Non-pigmented ciliary epithelial cell (primary cell): Measurements from ENCODE around the gene KDM3B.

ENCODE experiments used
- DNase-seq: peaks from one replicate; pipeline ENCODE4 v3.0.0-alpha.2; 2010; ENCODE audit warnings: low read depth

The KDM3B gene

DNA sequence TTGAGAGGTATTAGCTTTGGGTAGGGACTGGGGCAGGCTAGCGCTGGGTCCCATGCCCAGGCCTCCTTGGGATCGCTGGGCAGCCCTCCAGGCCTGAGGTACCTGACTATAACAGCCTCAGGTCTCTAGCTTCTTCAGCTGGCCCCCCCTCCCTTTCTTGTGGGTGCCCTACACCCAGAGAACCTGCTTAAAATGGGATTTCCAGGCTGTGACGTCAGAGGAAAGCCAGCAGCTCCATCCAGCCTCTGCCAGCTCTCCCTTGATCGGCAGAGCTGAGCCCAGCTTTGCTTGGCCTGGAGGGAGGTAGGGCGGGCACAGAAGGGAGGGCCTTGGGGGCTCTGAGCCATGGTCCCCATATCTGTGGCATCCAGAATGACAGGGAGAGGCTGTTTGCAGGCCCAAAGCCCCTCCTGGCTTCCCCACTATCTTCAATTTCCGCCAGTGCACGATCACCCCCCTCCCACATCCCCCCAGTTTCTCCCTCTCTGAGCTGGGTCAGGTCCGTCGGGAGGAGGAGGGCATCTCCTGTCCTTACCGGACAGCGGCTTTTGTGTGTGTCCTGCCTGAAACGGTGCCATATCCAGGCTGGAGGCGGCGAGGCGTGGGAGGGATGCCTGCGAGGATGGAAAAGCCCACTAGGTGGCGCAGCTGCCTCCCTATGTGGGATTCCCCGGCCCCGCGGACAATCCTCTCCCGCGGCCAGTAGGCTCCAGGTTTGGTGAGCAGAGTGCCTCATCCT, 97.2 kb downstream of the KDM3B start:
- DNase-seq: no peak

DNA sequence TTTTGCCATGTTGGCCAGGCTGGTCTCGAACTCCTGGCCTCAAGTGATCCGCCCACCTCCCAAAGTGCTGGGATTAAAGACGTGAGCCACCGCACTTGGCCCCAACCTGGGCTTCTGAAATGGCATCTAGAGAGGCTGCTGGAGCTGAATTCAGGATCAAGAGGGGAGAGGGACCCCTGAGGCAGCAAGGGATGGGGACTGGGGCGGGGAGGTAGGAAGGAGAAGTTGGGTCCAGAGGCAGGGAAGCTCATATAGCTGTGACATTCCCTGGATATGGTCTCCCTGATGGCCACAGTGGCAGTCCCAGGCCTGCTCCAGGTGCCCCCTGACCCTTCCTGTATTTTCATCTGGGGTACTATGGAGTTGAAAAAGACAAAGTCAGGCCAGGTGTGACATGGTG, 98.5 kb downstream of the KDM3B start:
- DNase-seq: no peak

DNA sequence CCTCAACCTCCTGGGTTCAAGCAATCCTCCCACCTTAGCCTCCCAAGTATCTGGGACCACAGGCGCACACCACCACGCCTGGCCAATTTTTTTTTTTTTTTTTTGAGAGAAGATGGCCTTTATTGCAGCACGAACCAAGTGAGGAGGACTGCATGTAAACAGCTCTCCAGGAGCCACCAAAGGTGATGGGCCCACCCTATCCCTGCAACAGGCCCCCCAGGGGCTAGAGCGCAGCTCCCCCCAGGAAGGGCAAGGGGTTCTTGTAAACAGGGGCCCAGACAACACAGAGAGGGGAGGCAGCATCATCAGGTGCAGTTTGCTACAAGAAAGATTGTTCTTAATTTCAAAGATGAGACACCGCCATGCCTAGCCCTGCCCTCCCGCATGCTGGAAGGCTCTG, 100.2 kb downstream of the KDM3B start:
- DNase-seq: no peak

DNA sequence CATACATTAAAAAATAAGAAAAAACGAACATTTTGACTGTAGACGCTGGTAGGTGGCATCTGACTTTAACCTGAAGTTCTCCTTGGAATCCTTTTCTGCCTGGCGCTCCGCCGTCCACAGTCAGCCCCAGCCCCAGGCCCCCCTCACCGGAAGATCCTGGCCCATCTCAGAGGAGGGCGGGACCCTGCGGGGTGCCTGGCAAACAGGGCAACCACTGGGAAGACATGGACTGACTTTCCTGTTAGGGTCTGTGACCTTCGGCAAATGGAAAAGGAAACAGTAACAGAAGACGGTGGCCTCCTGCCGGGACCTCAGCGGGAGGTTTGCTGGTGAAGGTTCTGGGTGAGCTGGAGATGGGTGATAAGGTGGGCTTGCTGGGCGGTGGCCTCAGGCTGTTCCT, 101.1 kb downstream of the KDM3B start:
- no peak for DNase-seq

DNA sequence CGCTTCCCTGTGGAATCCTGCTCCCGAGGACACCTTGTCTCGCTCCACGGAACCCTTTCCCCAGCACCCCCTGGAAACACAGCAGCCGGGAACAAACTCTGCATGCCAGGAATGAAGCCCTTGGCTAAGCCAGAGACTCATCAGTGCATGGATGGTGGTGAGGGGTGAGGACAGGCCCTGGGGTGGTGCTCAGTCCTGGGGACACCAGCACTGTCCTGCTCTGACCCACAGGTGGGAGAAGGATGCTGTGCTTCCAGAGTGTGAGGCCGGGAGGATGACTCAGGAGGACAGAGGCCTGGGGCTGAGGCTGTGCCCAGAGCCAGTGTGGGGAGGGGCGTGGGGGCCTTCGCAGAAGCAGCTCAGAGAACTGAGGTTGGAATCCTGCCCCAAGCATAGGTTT, 101.6 kb downstream of the KDM3B start:
- DNase-seq: no peak

DNA sequence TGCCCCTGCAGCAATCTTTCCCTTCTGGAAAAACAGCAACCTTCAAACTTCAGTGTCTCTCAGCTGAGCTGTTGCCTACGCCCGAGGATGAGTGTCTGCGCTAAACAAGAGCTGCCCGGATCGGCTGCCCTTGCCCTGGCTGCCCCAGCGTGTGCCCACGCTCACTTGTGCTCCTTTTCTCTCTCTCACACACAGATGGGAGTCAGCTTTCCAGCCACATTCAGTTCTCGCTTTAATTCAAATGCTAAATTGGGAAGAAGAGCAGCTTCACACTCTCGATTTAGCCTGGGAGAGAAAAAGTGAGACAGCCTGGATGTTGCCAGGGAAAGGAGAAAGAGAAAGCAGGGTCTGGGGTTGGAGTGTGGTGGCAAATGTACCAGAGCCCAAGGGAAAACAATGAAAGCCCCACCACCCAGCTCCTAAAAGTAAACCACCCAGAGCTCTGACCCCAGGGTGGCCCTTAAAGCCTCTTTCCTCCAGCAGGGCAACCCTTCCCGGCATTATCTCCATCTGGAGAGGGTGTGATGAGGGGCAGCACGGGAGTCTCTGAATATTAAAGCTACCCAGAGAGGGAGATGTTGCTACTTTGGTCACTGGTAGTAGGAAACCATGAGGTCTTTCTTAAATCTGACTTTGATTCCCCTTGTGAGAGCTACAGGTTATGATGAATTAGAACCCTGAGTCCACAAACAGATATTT, 102.9 kb downstream of the KDM3B start:
- DNase-seq: no peak

DNA sequence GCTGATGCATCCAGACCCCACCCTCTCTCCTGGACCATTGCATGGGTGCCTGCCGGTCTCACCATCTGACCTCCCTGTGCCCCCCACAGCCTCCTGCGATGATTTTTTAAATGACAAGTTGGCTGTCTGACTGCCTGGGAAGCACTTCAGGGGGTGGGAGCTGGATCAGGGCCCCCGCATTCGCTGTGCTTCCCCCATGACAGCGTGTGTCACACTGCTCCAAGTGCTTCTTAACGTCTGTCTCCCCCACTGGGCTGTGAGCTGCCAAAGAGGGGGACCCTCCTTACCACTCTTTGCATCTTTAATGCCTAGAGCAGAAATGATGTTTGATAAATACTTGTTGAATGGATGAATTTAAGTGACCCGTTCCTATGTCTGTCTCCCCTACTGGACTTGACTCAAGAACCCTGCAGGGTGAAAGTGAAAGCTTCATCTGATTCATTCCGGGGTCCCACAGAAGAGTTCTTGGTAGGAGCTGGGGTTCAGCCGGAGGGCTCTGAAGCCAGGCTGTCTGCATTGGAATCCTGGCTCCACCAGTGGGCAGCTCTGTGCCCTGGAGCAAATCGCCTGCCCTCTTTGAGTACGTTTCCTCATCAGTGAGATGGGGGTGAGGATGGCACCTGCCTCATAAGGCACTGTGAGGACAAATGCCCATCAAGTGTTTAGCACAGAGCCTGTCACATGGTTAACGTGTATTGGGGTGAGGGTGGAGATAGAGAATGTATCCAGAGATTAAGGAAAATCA, 105.2 kb downstream of the KDM3B start:
- DNase-seq: no peak

DNA sequence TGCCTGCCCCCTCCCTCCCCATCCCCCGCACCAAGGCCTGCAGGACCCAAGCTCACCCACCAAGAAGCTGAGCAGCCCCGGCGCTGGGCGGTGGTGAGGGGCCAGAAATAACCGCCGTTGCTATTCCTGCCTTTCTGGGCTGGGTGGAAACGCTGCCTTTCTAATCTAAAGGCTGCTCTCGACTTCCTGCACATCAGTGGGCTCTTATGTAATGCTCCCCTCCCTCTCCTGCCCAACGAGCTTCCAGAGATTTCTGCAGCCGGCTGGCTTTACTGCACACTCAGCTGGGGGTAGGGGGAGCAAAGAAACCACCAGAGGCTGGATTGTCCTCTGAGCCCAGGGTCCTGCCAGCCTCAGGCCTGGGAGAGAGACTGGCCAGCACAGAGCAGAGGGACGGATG, 105.9 kb downstream of the KDM3B start:
- DNase-seq: no peak

DNA sequence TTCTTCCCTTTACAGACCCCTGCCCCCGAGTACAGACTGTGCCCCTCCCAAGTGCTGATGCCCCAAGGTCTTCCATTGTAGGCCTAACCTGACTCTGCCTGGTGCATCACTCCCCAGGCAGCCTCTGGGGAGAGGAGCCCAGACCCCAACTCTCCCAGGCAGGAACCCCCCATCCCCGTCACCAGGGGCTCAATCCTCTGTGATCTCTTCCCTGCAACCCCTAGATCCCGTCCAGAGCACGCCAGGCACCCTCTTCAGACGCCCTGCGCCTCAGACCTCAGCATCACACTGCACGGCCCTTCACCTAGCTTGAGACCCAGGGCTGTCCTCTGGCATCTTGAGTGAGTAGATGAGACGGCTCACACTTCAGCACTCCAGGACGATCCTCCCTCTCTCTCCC, 106.4 kb downstream of the KDM3B start:
- no peak for DNase-seq

DNA sequence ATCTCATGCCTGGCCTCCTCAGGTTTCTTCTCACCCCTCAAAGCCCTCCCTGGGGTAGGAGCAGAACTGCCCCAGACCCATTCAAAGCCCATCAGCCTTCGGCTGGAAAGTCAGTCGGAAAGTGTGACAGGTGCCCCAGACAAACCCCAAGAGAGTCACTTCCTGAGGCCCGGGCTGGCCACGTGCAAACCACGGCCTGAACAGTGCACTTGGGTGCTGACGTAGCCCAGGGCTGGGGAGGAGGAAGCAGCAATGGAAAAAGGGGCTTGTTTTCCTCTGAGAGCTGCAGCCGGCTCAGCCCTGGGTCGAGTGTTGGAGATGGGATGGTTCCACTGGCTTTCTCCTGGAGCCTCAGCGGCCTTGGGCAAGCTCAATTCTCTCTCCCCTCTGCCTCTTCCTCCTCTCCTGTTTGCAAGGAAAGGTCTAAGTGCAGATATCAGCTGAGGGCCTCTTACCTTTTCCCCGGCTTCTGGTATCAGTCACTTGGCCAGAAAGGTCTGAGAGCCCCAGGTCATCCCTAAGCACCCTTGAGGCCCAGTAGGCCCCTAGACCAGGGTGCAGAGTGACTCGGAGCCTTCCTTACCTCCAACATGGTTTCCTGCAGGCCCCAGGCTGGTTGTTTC, 106.9 kb downstream of the KDM3B start:
- no peak for DNase-seq

DNA sequence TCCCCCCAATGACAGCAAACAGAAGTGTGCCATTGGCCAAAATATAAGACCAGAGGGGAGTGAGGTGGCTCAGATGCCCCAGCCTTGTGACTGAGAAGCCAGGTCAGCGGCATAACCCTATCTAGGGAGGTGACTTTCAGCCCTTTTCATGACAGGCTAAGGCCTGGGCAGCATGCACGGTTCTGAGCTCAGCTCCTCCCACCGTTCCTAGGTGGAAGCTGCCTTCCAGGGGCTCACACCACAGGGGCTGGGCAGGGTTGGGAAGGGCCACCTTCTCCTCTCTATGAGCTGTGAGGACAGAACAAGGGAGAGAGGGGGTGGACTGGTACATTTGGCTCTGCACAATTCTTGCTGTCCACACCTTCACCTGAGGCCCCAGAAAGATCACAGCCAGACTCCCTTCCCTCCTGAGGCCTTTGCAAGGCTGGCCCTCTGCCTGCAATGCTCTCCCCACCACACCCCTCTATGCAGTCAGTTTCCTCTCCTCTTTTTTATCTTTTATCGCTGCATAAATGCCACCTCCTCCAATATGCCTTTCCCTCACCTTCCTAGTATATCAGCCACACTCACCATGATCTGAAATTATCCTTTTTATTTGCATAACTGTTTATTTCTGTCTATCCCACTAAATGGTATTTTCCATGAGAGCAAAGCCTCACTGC, 107.7 kb downstream of the KDM3B start:
- DNase-seq: no peak

DNA sequence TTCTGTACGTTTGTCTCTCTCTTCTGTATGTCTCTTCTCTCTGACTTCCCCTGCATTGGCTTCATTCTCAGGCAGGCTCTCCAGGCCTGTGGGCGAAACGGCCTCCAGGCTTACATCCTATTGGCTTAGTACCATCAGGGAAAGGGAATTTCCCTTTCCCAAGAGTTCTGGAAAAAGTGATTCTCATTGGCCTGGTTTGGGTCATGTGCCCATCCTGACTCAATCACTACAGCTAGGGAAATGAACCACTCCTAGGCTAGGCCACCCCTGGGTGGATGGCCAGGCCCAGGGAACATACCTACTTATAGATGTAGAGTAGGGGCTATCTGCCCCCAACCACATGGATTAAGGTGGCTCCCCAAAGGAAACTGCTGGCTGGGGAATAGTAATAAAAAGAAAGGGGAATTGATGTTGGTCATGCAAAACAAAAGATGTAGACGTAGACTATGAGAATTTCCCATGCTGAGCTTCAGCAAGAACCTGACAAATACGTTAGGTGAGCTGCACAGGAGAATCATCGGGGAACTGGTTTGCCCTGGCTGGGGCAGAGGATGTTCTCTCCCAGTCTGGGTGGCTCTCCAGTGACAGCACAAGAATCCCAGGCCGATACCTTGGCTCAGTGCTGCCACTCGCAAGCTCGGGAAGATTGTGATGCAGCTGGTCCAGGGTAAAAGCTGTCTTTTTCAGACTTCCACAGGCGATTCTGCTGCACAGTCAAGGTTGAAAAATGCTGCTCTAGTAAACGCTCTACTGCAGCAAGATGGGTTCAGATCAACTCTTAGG, 109.0 kb downstream of the KDM3B start:
- DNase-seq: no peak

DNA sequence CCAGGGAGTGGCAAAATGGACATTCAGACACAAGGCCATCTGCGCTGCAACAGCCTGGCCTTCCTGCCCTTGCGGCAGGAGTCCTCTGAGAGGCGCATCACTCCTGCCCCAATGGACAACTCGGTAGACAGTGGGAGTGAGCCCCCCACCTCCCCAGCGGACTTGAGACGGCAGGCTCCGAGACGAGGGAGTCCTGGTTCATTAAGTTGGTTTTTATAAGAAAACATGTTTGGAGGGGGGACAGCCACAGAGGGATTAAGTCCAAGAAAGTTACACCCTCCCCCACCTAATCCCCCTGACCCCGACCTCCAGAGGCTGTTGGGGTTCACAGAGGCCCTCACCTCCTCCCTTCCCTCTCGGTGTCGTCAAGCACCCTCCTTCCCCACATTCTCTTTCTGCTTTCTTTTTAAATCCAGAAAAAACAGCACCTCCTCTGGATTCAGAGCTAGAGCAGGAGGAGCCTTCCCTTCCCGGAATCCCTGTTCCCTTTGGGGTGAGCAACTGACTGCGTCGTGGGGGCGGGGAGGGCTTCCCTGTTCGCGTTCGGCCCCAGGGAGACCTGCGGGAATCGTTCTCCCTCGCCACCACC, 111.0 kb downstream of the KDM3B start:
- DNase-seq: no peak

DNA sequence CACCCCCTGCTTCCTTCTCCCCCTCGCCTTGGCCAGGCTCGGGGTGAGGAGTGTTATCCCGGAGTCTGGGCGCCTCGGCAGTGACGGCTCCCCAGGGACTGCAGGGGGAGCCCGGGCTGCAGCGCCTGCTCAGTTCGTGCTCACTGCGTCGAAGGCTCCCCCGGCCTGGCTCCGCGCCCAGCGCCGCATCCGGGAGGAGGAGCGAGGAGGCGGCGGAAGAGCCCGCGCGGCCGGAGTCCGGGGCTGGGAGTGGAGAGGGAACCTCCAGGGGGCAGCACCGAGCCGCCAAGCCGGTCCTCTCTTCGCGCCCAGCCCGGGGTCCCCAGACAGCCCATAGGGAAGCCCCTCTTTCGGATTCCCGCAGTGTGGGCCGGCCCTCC, 111.5 kb downstream of the KDM3B start:
- peak; percentile 71 for DNase-seq

DNA sequence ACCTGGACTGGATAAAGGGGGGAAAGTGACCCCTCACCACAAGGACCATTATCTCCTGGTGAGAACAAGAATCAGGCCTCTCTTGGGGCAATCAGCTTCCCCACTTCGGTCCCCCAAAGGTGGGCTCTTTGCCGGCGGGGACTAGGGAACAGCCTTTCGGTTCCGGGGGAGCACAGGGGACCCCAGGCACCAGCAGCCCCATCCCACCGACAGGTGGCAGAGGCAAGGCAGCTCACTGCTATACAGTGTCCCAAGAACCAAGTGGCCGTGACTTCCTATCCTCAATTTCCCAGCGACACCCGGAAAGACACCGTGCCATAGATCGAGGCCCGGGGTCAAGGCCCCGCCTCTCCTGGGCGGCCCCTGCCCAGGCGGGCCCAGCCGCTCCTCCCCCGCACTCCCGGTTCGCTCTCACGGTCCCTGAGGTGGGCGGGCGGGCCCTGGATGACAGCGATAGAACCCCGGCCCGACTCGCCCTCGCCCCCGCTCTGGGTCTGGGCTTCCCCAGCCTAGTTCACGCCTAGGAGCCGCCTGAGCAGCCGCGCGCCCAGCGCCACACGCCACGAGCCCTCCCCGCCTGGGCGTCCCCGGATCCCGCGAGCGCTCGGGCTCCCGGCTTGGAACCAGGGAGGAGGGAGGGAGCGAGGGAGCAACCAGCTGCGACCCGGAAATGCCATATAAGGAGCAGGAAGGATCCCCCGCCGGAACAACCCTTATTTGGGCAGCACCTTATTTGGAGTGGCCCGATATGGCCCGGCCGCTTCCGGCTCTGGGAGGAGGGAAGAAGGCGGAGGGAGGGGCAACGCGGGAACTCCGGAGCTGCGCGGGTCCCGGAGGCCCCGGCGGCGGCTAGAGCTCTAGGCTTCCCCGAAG, 112.1 kb downstream of the KDM3B start:
- DNase-seq: peak; percentile 93

DNA sequence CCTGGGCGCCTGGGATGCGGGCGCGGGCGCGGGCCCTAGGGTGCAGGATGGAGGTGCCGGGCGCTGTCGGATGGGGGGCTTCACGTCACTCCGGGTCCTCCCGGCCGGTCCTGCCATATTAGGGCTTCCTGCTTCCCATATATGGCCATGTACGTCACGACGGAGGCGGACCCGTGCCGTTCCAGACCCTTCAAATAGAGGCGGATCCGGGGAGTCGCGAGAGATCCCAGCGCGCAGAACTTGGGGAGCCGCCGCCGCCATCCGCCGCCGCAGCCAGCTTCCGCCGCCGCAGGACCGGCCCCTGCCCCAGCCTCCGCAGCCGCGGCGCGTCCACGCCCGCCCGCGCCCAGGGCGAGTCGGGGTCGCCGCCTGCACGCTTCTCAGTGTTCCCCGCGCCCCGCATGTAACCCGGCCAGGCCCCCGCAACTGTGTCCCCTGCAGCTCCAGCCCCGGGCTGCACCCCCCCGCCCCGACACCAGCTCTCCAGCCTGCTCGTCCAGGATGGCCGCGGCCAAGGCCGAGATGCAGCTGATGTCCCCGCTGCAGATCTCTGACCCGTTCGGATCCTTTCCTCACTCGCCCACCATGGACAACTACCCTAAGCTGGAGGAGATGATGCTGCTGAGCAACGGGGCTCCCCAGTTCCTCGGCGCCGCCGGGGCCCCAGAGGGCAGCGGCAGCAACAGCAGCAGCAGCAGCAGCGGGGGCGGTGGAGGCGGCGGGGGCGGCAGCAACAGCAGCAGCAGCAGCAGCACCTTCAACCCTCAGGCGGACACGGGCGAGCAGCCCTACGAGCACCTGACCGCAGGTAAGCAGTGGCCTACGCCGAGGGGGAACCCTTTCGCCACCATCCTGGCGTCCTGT, 113.0 kb downstream of the KDM3B start, which contains the start of gene EGR1:
Gene EGR1, plus strand, starts transcription at position 219 of the 864 bp plus-strand sequence. Its CDS starts 283 bp downstream, at position 502.
- peak; percentile 78 for DNase-seq

DNA sequence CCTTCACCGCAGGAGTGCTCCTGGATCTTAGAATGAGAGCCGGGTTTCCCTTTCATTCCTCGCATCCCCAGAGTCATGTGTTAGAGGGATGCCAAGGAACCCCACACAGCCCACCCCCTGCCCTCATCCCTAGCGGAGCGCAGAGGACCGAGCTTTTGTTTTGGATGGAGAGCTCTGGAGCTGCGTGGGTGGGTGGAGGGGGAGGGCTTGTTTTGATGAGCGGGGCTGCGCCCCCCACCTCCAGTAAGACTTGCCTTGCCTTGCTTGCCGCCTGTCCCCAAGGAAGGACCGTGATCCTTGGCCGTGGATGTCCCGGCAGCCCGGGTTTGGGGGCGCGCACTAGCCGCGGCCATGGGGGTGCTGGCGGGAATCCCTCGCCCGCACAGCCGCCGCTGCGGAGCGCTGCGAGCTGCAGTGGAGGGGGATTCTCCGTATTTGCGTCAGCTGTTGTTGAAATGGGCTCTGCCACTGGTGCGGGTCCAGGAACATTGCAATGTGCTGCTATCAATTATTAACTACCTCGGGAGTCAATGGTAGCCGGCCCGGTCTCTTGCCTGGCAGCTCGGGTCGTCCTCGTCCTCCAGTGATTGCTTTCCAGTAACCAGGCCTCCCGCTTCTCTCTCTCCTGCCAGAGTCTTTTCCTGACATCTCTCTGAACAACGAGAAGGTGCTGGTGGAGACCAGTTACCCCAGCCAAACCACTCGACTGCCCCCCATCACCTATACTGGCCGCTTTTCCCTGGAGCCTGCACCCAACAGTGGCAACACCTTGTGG, 113.8 kb downstream of the KDM3B start:
- DNase-seq: no peak
